ENCODE results near the gene FOXP1. TPM values are rescaled to one million over a fixed set of nuclear protein-coding genes. Genes with fewer than 3 reads are reported as not detected.

The FOXP1 gene
- total and polyA plus RNA-seq, 2 of the 8 experiments (the other 6 are each of a cell fraction or from before 2014, with no cell fraction given), result 13.9 to 25.4 TPM

GRCh38 chr3:71206305-71207165 lies 377.0 kb downstream of the FOXP1 start:
- ChIA-PET POLR2A (ENCODE audit: partially characterized antibody) (interaction anchor here (0.7 kb wide), 1 partner anchor 18 kb away, joined by 3 read pairs; no protein-coding TSS in a partner anchor), CTCF (ENCODE audit: partially characterized antibody) (interaction anchor here (0.6 kb wide), 1 partner anchor 17 kb away, joined by 3 read pairs; no protein-coding TSS in a partner anchor)
- peaks cover 0 to 33% of the 10 kb centered on the region in 2 experiments; a peak in 3 of 4 replicates for H3K79me2 ChIP-seq (ENCODE audit: control insufficient read depth in 1 of 2, insufficient read depth in 2 of 2, low read length in 2 of 2)
- H2BK15ac ChIP-seq (ENCODE audit: low read length), result no peak overlapping the region
- no peak overlapping the region for H3K27ac ChIP-seq (ENCODE audit: low read depth, low read length)
- TF ChIP-seq ZNF274 (IDR thresholded peaks at IDR 0.05; ENCODE audit: borderline replicate concordance, extremely low read depth, low read length) (no peak), JUN (IDR thresholded peaks at IDR 0.05; ENCODE audit: low read depth, low read length) (no peak), SP1 (IDR thresholded peaks at IDR 0.05; ENCODE audit: low read depth, low read length) (no peak), BCL11A (IDR thresholded peaks at IDR 0.05; ENCODE audit: low read depth in 2 of 2, low read length in 2 of 2) (no peak), JUND (IDR thresholded peaks at IDR 0.05; ENCODE audit: low read length) (no peak)
- no peak overlapping the region for H2BK5ac ChIP-seq (ENCODE audit: low read depth, low read length)
- H3K27me3 ChIP-seq (replicated peaks in 1 of 4; ENCODE audit: control insufficient read depth in 3 of 4, extremely low read depth in 1 of 4, insufficient read depth in 3 of 4, low read length in 3 of 4), result no peaks in the 10 kb centered on the region
- no peak overlapping the region for H4K5ac ChIP-seq (ENCODE audit: insufficient read length, low read depth, low read length)
- no peak overlapping the region for H2AFZ ChIP-seq (ENCODE audit: low read length)
- 89% methylated on average over 10 of the region's 10 CpGs; no CpG with 5 or more reads in 1 of the 2 experiments for WGBS, 2 experiments (ENCODE audit: extremely low coverage in 1 of 2, insufficient coverage in 1 of 2, insufficient read length in 1 of 2, insufficient replicate concordance in 2 of 2, low coverage in 1 of 2, low lambda C conversion rate in 2 of 2, missing lambda C conversion rate in 1 of 2)
- H3K36me3 ChIP-seq (ENCODE audit: control insufficient read depth in 2 of 4, insufficient read depth in 4 of 4, low read length in 3 of 4), result no peaks in the 10 kb centered on the region
- no peak overlapping the region for H3K56ac ChIP-seq (replicated peaks; ENCODE audit: insufficient read length, low read depth, low read length)
- H3K4me3 ChIP-seq (ENCODE audit: extremely low read depth in 1 of 4, insufficient read depth in 2 of 4, low read depth in 3 of 4, low read length in 4 of 4), result no peak overlapping the region
- H4K8ac ChIP-seq (ENCODE audit: extremely low read depth, insufficient read depth, low read length), result no peak overlapping the region
- no peak overlapping the region for H3K4ac ChIP-seq (replicated peaks; ENCODE audit: insufficient read length, low read depth, low read length)
- DNase-seq (ENCODE audit: low read depth in 1 of 2, low spot score in 2 of 2) (no peak), FAIRE-seq (no peak)
- no peak overlapping the region for H2BK120ac ChIP-seq (replicated peaks; ENCODE audit: low read depth, low read length)
- H3K18ac ChIP-seq (ENCODE audit: extremely low read depth, low read length), result no peak overlapping the region
- H3K4me2 ChIP-seq (ENCODE audit: insufficient read depth in 1 of 2, low read depth in 2 of 2, low read length in 2 of 2), result no peak overlapping the region
- H2BK20ac ChIP-seq (ENCODE audit: low read length), result no peak overlapping the region
- no peak overlapping the region for H2AK5ac ChIP-seq (ENCODE audit: low read depth, low read length)
- no peak overlapping the region for H3K14ac ChIP-seq (ENCODE audit: insufficient read length)
- no peak overlapping the region for H3K9ac ChIP-seq (replicated peaks in 1 of 4; ENCODE audit: extremely low read depth in 1 of 4, low read depth in 3 of 4, low read length in 3 of 4)
- no peak overlapping the region for H3K23ac ChIP-seq (ENCODE audit: insufficient read length)
- peaks cover 4% of the 10 kb centered on the region for H3K79me1 ChIP-seq (ENCODE audit: low read depth, low read length)
- H4K20me1 ChIP-seq (replicated peaks in 1 of 2; ENCODE audit: control insufficient read depth in 1 of 2, insufficient read depth in 2 of 2, low read length in 2 of 2), result peaks cover 2% of the 10 kb centered on the region in 2 experiments
- no peak overlapping the region for H2BK12ac ChIP-seq (ENCODE audit: low read depth, low read length)
- no peaks in the 10 kb centered on the region for H3K9me3 ChIP-seq (ENCODE audit: insufficient read depth in 2 of 2, low read depth in 1 of 2, low read length in 1 of 2)
- no peaks in the 10 kb centered on the region for H3K23me2 ChIP-seq (ENCODE audit: low read depth, low read length)
- H4K91ac ChIP-seq (replicated peaks; ENCODE audit: insufficient read length, low read length), result no peak overlapping the region
- peaks cover 2 to 18% (median 11%) of the 10 kb centered on the region in 4 experiments; a peak in 6 of 7 replicates for H3K4me1 ChIP-seq (replicated peaks in 1 of 4; ENCODE audit: control insufficient read depth in 3 of 4, insufficient read depth in 4 of 4, low read length in 3 of 4)

All from H1 (cell line).